Stimulated activated CD8-positive, alpha-beta memory T cell treated with anti-CD3 and anti-CD28 coated beads, Interleukin-7, amount 100 ng/mL, for 24 hours (primary cell): ENCODE measurements around the gene RPS13.
"Not testable (repeated sequence)": the region's sequence is repeated elsewhere in the genome, so short reads cannot be mapped to it uniquely, and the experiment has no call there.

Experiments used
- DNase-seq: peaks from one replicate; pipeline ENCODE4 v3.0.0-alpha.2; 2020; ENCODE audit warnings: low read depth

Gene RPS13

GRCh38 chr11:17036666-17037658 is 40.5 kb downstream of the RPS13 start:
- DNase-seq = no peak

DNA sequence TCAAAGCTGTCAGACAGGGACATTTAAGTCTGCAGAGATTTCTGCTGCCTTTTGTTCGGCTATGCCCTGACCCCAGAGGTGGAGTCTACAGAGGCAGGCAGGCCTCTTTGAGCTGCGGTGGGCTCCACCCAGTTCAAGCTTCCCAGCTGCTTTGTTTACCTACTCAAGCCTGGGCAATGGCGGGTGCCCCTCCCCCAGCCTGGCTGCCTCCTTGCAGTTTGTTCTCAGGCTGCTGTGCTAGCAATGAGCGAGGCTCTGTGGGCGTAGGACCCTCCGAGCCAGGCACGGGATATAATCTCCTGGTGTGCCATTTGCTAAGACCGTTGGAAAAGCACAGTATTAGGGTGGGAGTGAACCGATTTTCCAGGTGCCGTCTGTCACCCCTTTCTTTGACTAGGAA is 43.4 kb downstream of the RPS13 start:
- not testable (repeated sequence) for DNase-seq

DNA sequence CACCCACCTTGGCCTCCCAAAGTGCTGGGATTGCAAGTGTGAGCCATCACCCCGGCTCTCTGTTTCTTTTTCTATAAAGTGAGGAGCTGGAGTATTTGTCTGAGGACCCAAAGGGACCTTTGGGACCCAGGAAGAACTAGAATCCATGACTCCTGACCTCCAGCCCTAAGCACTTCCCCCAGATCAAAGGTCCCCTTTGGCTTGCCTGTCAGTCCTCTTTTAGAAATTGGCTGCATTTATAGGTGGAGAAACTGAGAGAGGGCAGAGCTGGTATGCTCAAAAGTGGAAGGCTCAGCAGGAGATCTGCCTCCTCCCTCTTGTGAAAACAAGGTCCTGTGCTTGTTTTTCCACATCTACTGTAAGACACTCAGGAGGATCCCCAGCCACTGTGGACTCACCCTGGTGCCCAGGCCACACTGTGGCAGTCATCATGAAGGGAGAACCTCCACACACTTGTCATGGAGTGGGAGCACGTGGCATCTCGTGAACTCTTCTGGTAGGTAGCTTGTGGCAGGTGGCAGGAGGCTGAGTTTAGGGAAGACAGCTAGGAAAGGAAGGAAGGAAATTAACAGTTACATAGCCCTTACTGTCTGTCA is 50.9 kb downstream of the RPS13 start:
- no peak for DNase-seq

DNA sequence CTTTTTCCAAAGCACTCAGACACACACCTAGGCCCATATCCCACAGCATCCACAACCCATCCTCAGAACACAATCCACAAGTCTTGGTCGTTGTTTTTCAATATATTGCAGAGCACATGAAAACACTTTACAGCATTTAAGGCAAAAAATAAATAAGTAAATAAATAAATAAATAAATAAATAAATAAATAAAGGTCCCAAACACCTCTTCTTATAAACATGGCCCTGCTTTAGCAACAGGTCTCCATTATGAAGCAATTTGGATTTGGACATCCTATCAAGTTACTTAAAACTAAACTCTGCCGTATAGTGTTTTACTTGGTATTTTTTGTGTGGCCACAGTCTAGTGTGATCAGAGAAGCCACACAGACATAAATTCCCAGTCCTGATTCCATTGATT is 52.5 kb downstream of the RPS13 start:
- DNase-seq = no peak
